ENCODE results near the gene LCNL1.

LCNL1 gene

GRCh38 chr9:136982232-136983051, at the start of gene LCNL1:
TSS of gene LCNL1 (plus strand) at chr9:136982993. CDS start at chr9:136983587, 594 bp downstream.
- DNase-seq: no peak

GRCh38 chr9:136934277-136934676, 48.5 kb upstream of the LCNL1 start:
- DNase-seq: no peak

DNA sequence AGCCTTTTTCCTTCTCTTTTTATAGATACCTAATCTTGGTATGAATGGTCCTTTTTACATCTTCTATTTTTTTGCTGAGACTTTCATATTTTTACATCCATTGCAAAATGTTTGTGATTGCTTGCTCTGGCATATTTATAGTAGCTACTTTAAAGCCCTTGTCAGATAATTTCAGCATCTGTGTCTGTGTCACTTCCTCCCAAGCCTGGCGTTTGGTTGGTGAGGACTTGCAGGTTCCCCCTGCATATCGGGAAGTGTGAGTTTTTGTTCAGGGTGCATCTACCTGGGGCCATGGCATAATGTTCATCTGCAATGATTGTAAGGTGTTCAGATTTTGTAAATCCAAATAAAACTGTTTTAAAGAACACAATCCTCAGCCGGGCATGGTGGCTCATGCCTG, 47.1 kb upstream of the LCNL1 start:
- no peak for DNase-seq

GRCh38 chr9:136936645-136937170, 46.1 kb upstream of the LCNL1 start:
- DNase-seq: no peak

- no peak for DNase-seq
Measured at GRCh38 chr9:136937186-136938001, 45.4 kb upstream of the LCNL1 start.

GRCh38 chr9:136939431-136939995, 43.3 kb upstream of the LCNL1 start:
- no peak for DNase-seq

GRCh38 chr9:136939996-136940525, 42.7 kb upstream of the LCNL1 start:
- no peak for DNase-seq

- no peak for DNase-seq
Measured at GRCh38 chr9:136940526-136941230, 42.1 kb upstream of the LCNL1 start.

DNA sequence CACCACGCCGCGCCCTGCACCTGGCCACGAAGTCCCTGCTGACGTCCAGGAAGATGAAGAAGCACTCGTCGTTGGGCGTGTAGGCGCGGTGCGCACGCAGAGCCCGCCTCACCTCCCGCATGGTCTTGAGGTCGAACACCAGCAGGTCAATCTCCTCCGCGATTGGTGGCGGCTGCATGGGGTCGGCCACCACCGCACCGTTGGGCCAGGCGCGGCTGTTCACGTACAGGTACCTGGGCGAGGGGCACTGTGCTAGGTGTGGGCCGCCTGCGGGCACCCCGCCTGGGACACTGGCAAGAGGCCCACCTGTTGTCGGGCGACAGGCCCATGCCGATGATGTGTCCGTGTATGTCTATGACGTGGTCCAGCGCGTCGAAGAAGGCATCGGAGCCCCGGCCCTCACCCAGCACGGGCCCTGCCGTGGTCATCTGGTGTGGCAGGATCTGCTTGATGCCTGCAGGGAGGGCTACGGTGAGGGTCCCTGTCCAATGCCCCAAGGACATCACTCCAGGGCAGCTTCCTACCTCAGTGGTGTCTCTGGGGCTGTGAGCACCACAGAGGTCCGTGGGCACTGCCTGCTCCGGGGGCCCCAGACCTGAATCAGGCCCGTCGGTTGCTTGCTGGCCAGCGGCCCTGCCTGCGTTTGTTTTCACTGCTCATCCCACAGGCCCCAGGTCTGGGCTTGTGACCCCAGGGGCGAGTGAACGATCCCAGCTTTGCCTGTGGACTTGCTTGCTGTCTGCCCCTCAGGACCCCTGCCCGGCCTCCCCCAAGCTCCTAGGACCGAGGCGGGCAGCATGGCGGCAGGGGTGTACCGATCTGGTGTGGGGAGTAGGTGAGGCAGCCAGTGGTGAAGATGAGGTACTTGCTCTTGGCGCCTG, 41.3 kb upstream of the LCNL1 start:
- no peak for DNase-seq

GRCh38 chr9:136942112-136942880, 40.5 kb upstream of the LCNL1 start:
- no peak for DNase-seq

- DNase-seq: no peak
Measured at GRCh38 chr9:136942881-136943230, 39.9 kb upstream of the LCNL1 start.

DNA sequence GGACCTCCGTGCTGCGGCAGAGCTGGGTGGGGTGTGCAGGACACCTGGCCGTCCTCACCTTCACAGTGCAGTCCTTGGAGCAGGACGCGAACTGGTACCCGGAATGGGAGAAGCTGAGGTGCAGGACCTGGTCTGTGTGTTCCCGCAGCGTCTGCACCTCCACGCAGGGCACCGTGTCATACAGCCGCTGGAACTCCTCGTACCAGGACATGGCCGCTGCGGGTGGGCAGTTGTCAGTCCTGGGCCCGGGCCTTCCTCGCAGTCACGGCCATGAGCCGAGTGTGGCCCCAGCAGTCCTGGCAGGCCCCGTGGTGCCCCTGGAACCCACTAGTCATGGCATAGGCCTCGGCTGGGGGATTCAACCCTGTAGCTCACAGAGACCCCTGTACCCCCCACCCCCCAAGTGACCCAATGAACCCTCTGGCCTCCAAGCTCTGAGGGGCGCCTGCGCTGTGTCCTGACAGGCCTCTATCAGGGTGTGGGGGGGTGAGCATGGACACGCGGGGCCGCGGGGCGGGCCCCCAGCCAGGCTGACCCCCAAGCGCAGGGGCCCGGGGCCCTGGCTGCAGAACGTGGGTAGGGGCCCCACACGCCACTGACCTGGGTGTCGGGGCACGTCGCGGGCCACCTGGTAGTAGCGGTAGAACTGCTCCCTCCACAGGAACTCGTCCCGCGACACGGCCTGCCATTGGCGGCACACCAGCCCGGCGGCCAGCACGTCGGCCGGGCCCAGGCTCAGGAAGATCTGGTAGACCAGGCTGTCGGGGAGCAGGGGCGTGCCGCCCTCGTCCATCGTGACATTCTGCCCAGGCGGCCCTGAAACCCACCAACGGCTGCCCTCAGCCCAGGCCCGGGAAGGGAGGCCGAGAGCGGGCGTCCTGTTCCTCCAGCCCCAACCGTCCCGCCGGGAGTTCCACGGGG, 39.2 kb upstream of the LCNL1 start:
- DNase-seq: no peak

DNA sequence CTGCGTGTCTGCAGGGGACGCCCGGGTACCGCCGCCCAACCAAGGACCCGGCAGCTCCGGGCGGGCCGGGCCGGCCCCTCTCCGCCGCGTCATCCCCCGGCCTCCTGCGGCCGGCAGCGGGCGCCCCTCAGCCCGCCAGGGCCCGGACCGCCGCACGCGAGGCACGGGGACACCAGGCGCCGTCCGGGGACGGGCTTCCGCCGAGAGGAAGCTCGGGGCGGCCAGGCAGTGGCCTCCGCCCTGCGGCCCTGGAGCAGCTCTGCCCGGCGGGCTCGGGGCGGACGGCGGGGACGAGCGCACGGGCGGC, 38.6 kb upstream of the LCNL1 start:
- DNase-seq: no peak

- DNase-seq: peak; percentile 82 to 89
Measured at GRCh38 chr9:136944519-136945332, 38.1 kb upstream of the LCNL1 start, which contains the start of the genes C8G and FBXW5. TSS of gene C8G (plus strand) at chr9:136945243. CDS start at chr9:136945321, 78 bp downstream. TSS of gene FBXW5 (minus strand) at chr9:136944738. CDS start at chr9:136944083, 655 bp downstream.

- no peak for DNase-seq
Measured at GRCh38 chr9:136945333-136946227, 37.2 kb upstream of the LCNL1 start.

DNA sequence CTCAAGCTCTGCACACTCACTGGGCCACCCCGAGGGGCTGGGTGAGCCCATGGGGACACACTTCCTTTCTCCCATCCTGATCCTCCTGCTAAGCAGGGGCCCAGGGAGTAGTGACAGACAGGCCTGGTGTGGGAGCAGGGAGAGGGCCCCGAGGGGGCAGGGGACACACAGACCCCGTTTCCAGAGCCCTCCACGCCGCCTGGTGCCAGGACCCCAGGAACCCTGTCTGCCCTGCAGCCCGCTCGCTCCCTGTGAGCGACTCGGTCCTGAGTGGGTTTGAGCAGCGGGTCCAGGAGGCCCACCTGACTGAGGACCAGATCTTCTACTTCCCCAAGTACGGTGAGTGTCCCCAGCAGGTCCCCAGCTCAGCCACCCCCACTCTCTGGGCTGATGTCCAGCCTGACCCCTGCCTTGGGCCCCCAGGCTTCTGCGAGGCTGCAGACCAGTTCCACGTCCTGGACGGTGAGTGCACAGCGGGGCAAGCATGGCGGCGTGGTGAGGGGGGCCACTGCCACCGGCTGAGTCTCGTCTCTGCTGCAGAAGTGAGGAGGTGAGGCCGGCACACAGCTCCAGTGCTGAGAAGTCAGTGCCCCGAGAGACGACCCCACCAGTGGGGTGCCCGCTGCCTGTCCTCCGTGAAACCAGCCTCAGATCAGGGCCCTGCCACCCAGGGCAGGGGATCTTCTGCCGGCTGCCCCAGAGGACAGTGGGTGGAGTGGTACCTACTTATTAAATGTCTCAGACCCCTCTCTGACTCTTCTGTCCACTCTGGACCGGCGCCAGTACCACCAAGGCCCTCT, 36.4 kb upstream of the LCNL1 start:
- no peak for DNase-seq

Measured in bone marrow (tissue), 2 donors.